Body of pancreas (tissue), 4 donors: ENCODE measurements around the gene ZP1.

Experiments
- POLR2A ChIP-seq, 3 donors: fragments of 450-650 bp; IDR thresholded peaks; one replicate each; pipeline ENCODE4 v1.6.1; 2016; ENCODE audit warnings: antibody characterized with exemption in 3 of 3, mild to moderate bottlenecking in 2 of 3
- TF ChIP-seq, protein P1 (sequence below), 7 experiments: fragments of 450-650 bp in 4 of 7; fragments of 200-600 bp in 3 of 7; sonication (generic) in 3 of 7; IDR thresholded peaks; one replicate each; pipeline ENCODE4 v1.5.1; 2016 to 2019; ENCODE audit warnings: antibody characterized with exemption in 7 of 7

DNA sequence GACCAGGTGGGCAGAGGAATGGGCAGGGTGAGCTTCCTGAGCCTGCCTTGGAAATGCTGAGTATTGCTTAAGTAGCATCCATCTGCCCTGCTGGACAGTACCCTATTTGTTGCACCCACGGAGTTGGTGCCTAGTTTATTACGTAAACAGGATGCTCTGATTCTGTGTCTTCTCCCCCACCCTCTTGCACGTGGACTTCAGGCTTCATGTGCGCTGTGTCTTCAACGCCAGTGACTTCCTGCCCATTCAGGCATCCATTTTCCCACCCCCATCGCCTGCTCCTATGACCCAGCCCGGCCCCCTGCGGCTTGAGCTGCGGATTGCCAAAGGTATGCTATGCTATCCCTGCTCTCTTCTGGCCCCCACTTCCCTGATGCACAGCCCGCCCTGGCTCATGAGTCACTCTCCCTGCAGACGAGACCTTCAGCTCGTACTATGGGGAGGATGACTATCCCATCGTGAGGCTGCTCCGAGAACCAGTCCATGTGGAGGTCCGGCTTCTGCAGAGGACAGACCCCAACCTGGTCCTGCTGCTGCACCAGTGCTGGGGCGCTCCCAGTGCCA is 5.7 kb downstream of the ZP1 start:
- TF ChIP-seq, protein P1, sequence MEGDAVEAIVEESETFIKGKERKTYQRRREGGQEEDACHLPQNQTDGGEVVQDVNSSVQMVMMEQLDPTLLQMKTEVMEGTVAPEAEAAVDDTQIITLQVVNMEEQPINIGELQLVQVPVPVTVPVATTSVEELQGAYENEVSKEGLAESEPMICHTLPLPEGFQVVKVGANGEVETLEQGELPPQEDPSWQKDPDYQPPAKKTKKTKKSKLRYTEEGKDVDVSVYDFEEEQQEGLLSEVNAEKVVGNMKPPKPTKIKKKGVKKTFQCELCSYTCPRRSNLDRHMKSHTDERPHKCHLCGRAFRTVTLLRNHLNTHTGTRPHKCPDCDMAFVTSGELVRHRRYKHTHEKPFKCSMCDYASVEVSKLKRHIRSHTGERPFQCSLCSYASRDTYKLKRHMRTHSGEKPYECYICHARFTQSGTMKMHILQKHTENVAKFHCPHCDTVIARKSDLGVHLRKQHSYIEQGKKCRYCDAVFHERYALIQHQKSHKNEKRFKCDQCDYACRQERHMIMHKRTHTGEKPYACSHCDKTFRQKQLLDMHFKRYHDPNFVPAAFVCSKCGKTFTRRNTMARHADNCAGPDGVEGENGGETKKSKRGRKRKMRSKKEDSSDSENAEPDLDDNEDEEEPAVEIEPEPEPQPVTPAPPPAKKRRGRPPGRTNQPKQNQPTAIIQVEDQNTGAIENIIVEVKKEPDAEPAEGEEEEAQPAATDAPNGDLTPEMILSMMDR (IDR thresholded peaks at IDR 0.05) = no peak
- TF ChIP-seq POLR2A (IDR thresholded peaks at IDR 0.05) = no peak
